ENCODE data around the gene ABCG5. TPM values are rescaled to one million over a fixed set of nuclear protein-coding genes. Genes with fewer than 3 reads are reported as not detected.
A peak's percentile ranks its signal among the peaks of the same experiment; 100 is the strongest.

The ABCG5 gene
- total RNA-seq, 1 donor from 2014 or later: not detected

GRCh38 chr2:43842866-43843226 lies 4.2 kb upstream of the ABCG5 start:
- no peak for DNase-seq (ENCODE audit: low read depth, low spot score)

- no peak for DNase-seq (ENCODE audit: low read depth, low spot score)
These were observed 3.6 kb upstream of the ABCG5 start for GRCh38 chr2:43841949-43842865.

- no peak for DNase-seq (ENCODE audit: low read depth, low spot score)
These were observed 2.3 kb upstream of the ABCG5 start for GRCh38 chr2:43840965-43841364.

GRCh38 chr2:43839776-43840564 lies 1.3 kb upstream of the ABCG5 start:
- DNase-seq (ENCODE audit: low read depth, low spot score): no peak

- DNase-seq (ENCODE audit: low read depth, low spot score): no peak
These were observed 644 bp downstream of the ABCG5 start for GRCh38 chr2:43837831-43838559.

- DNase-seq (ENCODE audit: low read depth, low spot score): no peak
These were observed 1.6 kb downstream of the ABCG5 start for GRCh38 chr2:43837033-43837432.

GRCh38 chr2:43832457-43832856 lies 6.2 kb downstream of the ABCG5 start:
- no peak for DNase-seq (ENCODE audit: low read depth, low spot score)

- DNase-seq (ENCODE audit: low read depth, low spot score): no peak
These were observed 6.9 kb downstream of the ABCG5 start for GRCh38 chr2:43831543-43832294.

GRCh38 chr2:43826305-43827250 lies 12.1 kb downstream of the ABCG5 start:
- DNase-seq (ENCODE audit: low read depth, low spot score): no peak

- no peak for DNase-seq (ENCODE audit: low read depth, low spot score)
These were observed 12.8 kb downstream of the ABCG5 start for GRCh38 chr2:43825841-43826240.

- no peak for DNase-seq (ENCODE audit: low read depth, low spot score)
These were observed 13.6 kb downstream of the ABCG5 start for GRCh38 chr2:43824951-43825493.

- DNase-seq (ENCODE audit: low read depth, low spot score): no peak
These were observed 14.1 kb downstream of the ABCG5 start for GRCh38 chr2:43824512-43824911.

- DNase-seq (ENCODE audit: low read depth, low spot score): no peak
These were observed 14.9 kb downstream of the ABCG5 start for GRCh38 chr2:43823751-43824150.

GRCh38 chr2:43822839-43823238 lies 15.8 kb downstream of the ABCG5 start:
- no peak for DNase-seq (ENCODE audit: low read depth, low spot score)

- no peak for DNase-seq (ENCODE audit: low read depth, low spot score)
These were observed 19.0 kb downstream of the ABCG5 start for GRCh38 chr2:43819491-43820163.

- DNase-seq (ENCODE audit: low read depth, low spot score): peak; percentile 41
These were observed 19.9 kb downstream of the ABCG5 start for GRCh38 chr2:43818761-43819160.

- no peak for DNase-seq (ENCODE audit: low read depth, low spot score)
These were observed 23.9 kb downstream of the ABCG5 start for GRCh38 chr2:43814711-43815110.

GRCh38 chr2:43812947-43813346 lies 25.7 kb downstream of the ABCG5 start:
- no peak for DNase-seq (ENCODE audit: low read depth, low spot score)

GRCh38 chr2:43812006-43812405 lies 26.6 kb downstream of the ABCG5 start:
- no peak for DNase-seq (ENCODE audit: low read depth, low spot score)

Data from pulmonary artery endothelial cell (primary cell).